IMR-90 (cell line): ENCODE results near the gene NSL1. TPM values are rescaled to one million over a fixed set of nuclear protein-coding genes. Genes with fewer than 3 reads are reported as not detected.

Experiments used
- ATAC-seq: fragments of 200-7000 bp; cut with Tn5 transposase; 2 replicates; pipeline ENCODE4 v1.9.1; 2020; ENCODE audit warnings: low read depth, mild to moderate bottlenecking, moderate library complexity
- BruUV-seq: library from RNA; stranded (reverse); fragments of 400-500 nt; replicated peaks from 2 replicates; lab custom pipeline; 2021; lab: Mats Ljungman, UMichigan
- CTCF ChIA-PET: fragments of 300-600 bp; formaldehyde crosslinking; extraction: SDS; loops from one replicate; lab custom pipeline; 2021; ENCODE audit warnings: antibody characterized with exemption; lab: Yijun Ruan, JAX
- POLR2A ChIA-PET: fragments of 300-600 bp; sonication (Branson Sonifier 250); formaldehyde crosslinking; loops from one replicate; lab custom pipeline; 2022; ENCODE audit warnings: antibody characterized with exemption; ENCODE audit not compliant: unreplicated experiment; lab: Charles Lee
- DNase-seq: peaks from one replicate; pipeline ENCODE4 v3.0.0; 2013
- H2AFZ ChIP-seq: replicated peaks from 2 replicates; pipeline ENCODE3; 2013; ENCODE audit warnings: low read length, mild to moderate bottlenecking; ENCODE audit not compliant: poor library complexity
- H2AK5ac ChIP-seq: 2 replicates; pipeline ENCODE4 v1.6.1; 2013; ENCODE audit warnings: low read depth, low read length, inconsistent platforms
- H2AK9ac ChIP-seq: replicated peaks from 2 replicates; pipeline ENCODE3; 2013; ENCODE audit warnings: mild to moderate bottlenecking, low read depth, low read length, moderate library complexity; ENCODE audit not compliant: poor library complexity
- H2BK120ac ChIP-seq: 2 replicates; pipeline ENCODE4 v1.6.1; 2013; ENCODE audit warnings: low read depth, low read length, inconsistent platforms
- H2BK15ac ChIP-seq: 3 replicates; pipeline ENCODE4 v1.6.1; 2013; ENCODE audit warnings: low read depth, low read length, inconsistent platforms
- H2BK20ac ChIP-seq: 2 replicates; pipeline ENCODE4 v1.6.1; 2013; ENCODE audit warnings: low read depth, mild to moderate bottlenecking, inconsistent platforms, low read length, moderate library complexity
- H2BK5ac ChIP-seq: 2 replicates; pipeline ENCODE4 v1.6.1; 2013; ENCODE audit warnings: mild to moderate bottlenecking, low read depth, low read length, inconsistent platforms; ENCODE audit not compliant: poor library complexity, severe bottlenecking
- H3K14ac ChIP-seq: replicated peaks from 2 replicates; pipeline ENCODE4 v1.6.1; 2013; ENCODE audit warnings: low read depth, low read length, inconsistent platforms
- H3K18ac ChIP-seq: 2 replicates; pipeline ENCODE4 v1.6.1; 2013; ENCODE audit warnings: low read depth, low read length, control low read depth
- H3K23ac ChIP-seq: 2 replicates; pipeline ENCODE4 v1.6.1; 2013; ENCODE audit warnings: low read depth, low read length, inconsistent platforms
- H3K27ac ChIP-seq: 2 replicates; pipeline ENCODE4 v1.5.1; 2013; ENCODE audit warnings: mild to moderate bottlenecking, control low read depth, low read length; ENCODE audit not compliant: insufficient read depth
- H3K27me3 ChIP-seq: 2 replicates; pipeline ENCODE4 v1.6.1; 2013; ENCODE audit warnings: low read length; ENCODE audit not compliant: control insufficient read depth, insufficient read depth
- H3K36me3 ChIP-seq: 2 replicates; pipeline ENCODE4 v1.6.1; 2013; ENCODE audit warnings: low read length, mixed read lengths; ENCODE audit not compliant: control insufficient read depth, insufficient read depth
- H3K4ac ChIP-seq: 2 replicates; pipeline ENCODE4 v1.6.1; 2013; ENCODE audit warnings: low read depth, low read length, inconsistent platforms
- H3K4me1 ChIP-seq: 2 replicates; pipeline ENCODE4 v1.6.1; 2013; ENCODE audit warnings: low read length, mixed read lengths; ENCODE audit not compliant: control insufficient read depth, insufficient read depth
- H3K4me2 ChIP-seq: 2 replicates; pipeline ENCODE4 v1.6.1; 2013; ENCODE audit warnings: low read depth, mild to moderate bottlenecking, control low read depth, low read length, moderate library complexity
- H3K4me3 ChIP-seq: 2 replicates; pipeline ENCODE4 v1.5.1; 2013; ENCODE audit warnings: low read depth, mild to moderate bottlenecking, control low read depth, low read length, moderate library complexity; ENCODE audit not compliant: insufficient read depth
- H3K56ac ChIP-seq: 2 replicates; pipeline ENCODE4 v1.6.1; 2013; ENCODE audit warnings: low read length, inconsistent platforms; ENCODE audit not compliant: insufficient read depth; ENCODE audit errors: extremely low read depth
- H3K79me1 ChIP-seq, 2 experiments: 2 replicates each; pipeline ENCODE4 v1.6.1; 2013; ENCODE audit warnings: low read length in 2 of 2, inconsistent platforms in 1 of 2, low read depth in 1 of 2
- H3K9ac ChIP-seq: 2 replicates; pipeline ENCODE4 v1.6.1; 2013; ENCODE audit warnings: low read depth, low read length, control low read depth
- H3K9me1 ChIP-seq: 2 replicates; pipeline ENCODE4 v1.6.1; 2013; ENCODE audit warnings: low read length, inconsistent platforms; ENCODE audit not compliant: insufficient read depth
- H3K9me3 ChIP-seq: 2 replicates; pipeline ENCODE4 v1.6.1; 2013; ENCODE audit warnings: low read length; ENCODE audit not compliant: control insufficient read depth, insufficient read depth
- H4K20me1 ChIP-seq: 2 replicates; pipeline ENCODE4 v1.6.1; 2013; ENCODE audit warnings: low read length, inconsistent platforms; ENCODE audit not compliant: insufficient read depth
- H4K5ac ChIP-seq: 2 replicates; pipeline ENCODE4 v1.6.1; 2013; ENCODE audit warnings: mild to moderate bottlenecking, low read depth, low read length, control low read depth
- H4K8ac ChIP-seq, 2 experiments: 2 replicates each; pipeline ENCODE4 v1.6.1; 2013; ENCODE audit warnings: low read depth in 2 of 2, low read length in 2 of 2, control low read depth in 1 of 2, inconsistent platforms in 1 of 2
- H4K91ac ChIP-seq: 2 replicates; pipeline ENCODE4 v1.6.1; 2013; ENCODE audit warnings: low read depth, low read length, inconsistent platforms; ENCODE audit not compliant: insufficient read depth
- ELK1 ChIP-seq: fragments of 150-350 bp; IDR thresholded peaks from 2 replicates; pipeline ENCODE4 v1.6.1; 2016; ENCODE audit warnings: low read depth, mild to moderate bottlenecking, low read length, moderate library complexity, borderline replicate concordance
- FOS ChIP-seq: fragments of 150-350 bp; IDR thresholded peaks from 2 replicates; pipeline ENCODE4 v1.6.1; 2016; ENCODE audit warnings: low read depth, low read length
- MAZ ChIP-seq: IDR thresholded peaks from 2 replicates; pipeline ENCODE4 v1.6.1; 2012; ENCODE audit warnings: low read depth, mild to moderate bottlenecking, low read length, improper control_type of control experiment, moderate library complexity, borderline replicate concordance
- NFE2L2 ChIP-seq: fragments of 150-350 bp; IDR thresholded peaks from 2 replicates; pipeline ENCODE4 v1.6.1; 2016; ENCODE audit warnings: low read depth, mild to moderate bottlenecking, low read length
- POLR2A ChIP-seq: IDR thresholded peaks from 2 replicates; pipeline ENCODE4 v1.6.1; 2012; ENCODE audit warnings: mild to moderate bottlenecking, low read depth, low read length
- RCOR1 ChIP-seq: IDR thresholded peaks from 2 replicates; pipeline ENCODE4 v1.6.1; 2012; ENCODE audit warnings: mild to moderate bottlenecking, low read length, improper control_type of control experiment; ENCODE audit not compliant: insufficient replicate concordance
- RFX5 ChIP-seq: IDR thresholded peaks from 2 replicates; pipeline ENCODE4 v1.8.0; 2012; ENCODE audit warnings: low read depth, mild to moderate bottlenecking, low read length, moderate library complexity
- USF2 ChIP-seq: fragments of 150-350 bp; IDR thresholded peaks from 2 replicates; pipeline ENCODE4 v1.6.1; 2017; ENCODE audit warnings: mild to moderate bottlenecking, antibody characterized with exemption, low read length, low read depth
- WGBS, 2 experiments: methylation state at CpG; one replicate each; pipeline versions ENCODE4 v1.1.5 to v1.1.7; 2013; ENCODE audit warnings: missing lambda C conversion rate in 2 of 2; ENCODE audit not compliant: insufficient read length in 1 of 2; ENCODE audit errors: extremely low coverage in 2 of 2; 5-methylcytosine and 5-hydroxymethylcytosine counted together
- dilution Hi-C: fragments of 300-500 bp; cut with HindIII; formaldehyde crosslinking; loops from one replicate; pipeline ENCODE4 v1.14.3; 2018; ENCODE audit warnings: low sequenced_read_pairs; ENCODE audit not compliant: unreplicated experiment
- in situ Hi-C: fragments of 300-500 bp; cut with MboI; formaldehyde crosslinking; loops from 3 replicates; pipeline ENCODE4 v1.14.3; 2019; ENCODE audit warnings: low sequenced_read_pairs, inconsistent platforms, mixed read lengths
- intact Hi-C: fragments of 100-400 bp; cut with micrococcal nuclease; formaldehyde crosslinking; loops from 2 replicates; pipeline ENCODE4 v1.10.0; 2022
- polyA plus RNA-seq, 3 experiments: library from polyadenylated mRNA; depleted of rRNA; stranded (reverse); fragments of >200 nt; gene quantifications; 2 replicates each; pipeline ENCODE4 v1.2.3, GENCODE V29; 2012; ENCODE audit warnings: low replicate concordance in 1 of 3
- total RNA-seq: library from RNA; depleted of rRNA; stranded (reverse); fragments of >200 nt; gene quantifications from 2 replicates; pipeline ENCODE4 v1.2.3, GENCODE V29; 2012

The NSL1 gene
- total and polyA plus RNA-seq, 2 of the 4 experiments (the other 2 are of a cell fraction), result 19.1 to 42.5 TPM

GRCh38 chr1:212752934-212753497, 38.6 kb downstream of the NSL1 start:
- no TSS peak for BruUV-seq
- Histone ChIP-seq H3K9me1 (peaks cover 4% of the 10 kb centered on the region; the same call in 1 of the 2 replicates), H2BK15ac (no peak overlapping the region), H4K8ac (0 out of 4 replicates have a peak overlapping the region, but pooled peaks of 1 of the 2 experiments have one; percentile 20), H3K9me3 (no peaks in the 10 kb centered on the region), H3K14ac (no peak overlapping the region), H3K4ac (no peak overlapping the region), H3K4me1 (peaks cover 7% of the 10 kb centered on the region), H2AK5ac (peak overlapping the region; percentile 15; the same call in 1 of the 2 replicates), H3K36me3 (peaks cover 1% of the 10 kb centered on the region; the same call in 1 of the 2 replicates), H3K27ac (peak overlapping the region; percentile 62; the same call in 1 of the 2 replicates), H4K91ac (no peak overlapping the region), H3K27me3 (no peaks in the 10 kb centered on the region), H2AK9ac (no peak overlapping the region), H3K56ac (no peak overlapping the region), H2BK120ac (no peak overlapping the region), H4K20me1 (no peaks in the 10 kb centered on the region; the same call in 1 of the 2 replicates), H3K79me1 (peaks cover 6 to 20% of the 10 kb centered on the region in 2 experiments; a peak in 3 of 4 replicates), H2BK20ac (no peak overlapping the region), H2AFZ (no peak overlapping the region), H3K23ac (no peak overlapping the region; the same call in 1 of the 2 replicates), H2BK5ac (no peak overlapping the region), H4K5ac (no peak overlapping the region; the same call in 1 of the 2 replicates), H3K4me2 (peak overlapping the region; percentile 99), H3K18ac (peak overlapping the region; percentile 59; the same call in 1 of the 2 replicates), H3K4me3 (peak overlapping the region; percentile 33; the same call in 1 of the 2 replicates), H3K9ac (0 out of 2 replicates have a peak overlapping the region, but pooled peaks have one; percentile 64)
- dilution Hi-C loops, result no loop called here
- ChIA-PET POLR2A (no interaction called here), CTCF (interaction anchor here (0.7 to 1.0 kb wide), 2 partner anchors 10 to 38 kb away, joined by 3 to 4 read pairs; partner anchors contain the start of genes NSL1 and TATDN3)
- peak; percentile 21; the same call in 1 of the 2 replicates for ATAC-seq
- TF ChIP-seq FOS (no peak), ELK1 (no peak), NFE2L2 (no peak), RCOR1 (no peak), USF2 (no peak), RFX5 (no peak), POLR2A (no peak), MAZ (no peak)
- intact Hi-C loops, result loop anchor here (10.0 kb wide), 1 partner anchor 278 kb away; no protein-coding TSS in a partner anchor
- DNase-seq, result no peak
- WGBS, 2 experiments, result 88% methylated on average over 2 of the region's 3 CpGs; no CpG with 5 or more reads in 1 of the 2 experiments
- in situ Hi-C loops, result no loop called here
